ENCODE measurements around the gene CANT1.

GRCh38 chr17:78974635-78975591 is 34.7 kb downstream of the CANT1 start:
- TF ChIP-seq CTCF (IDR thresholded peaks at IDR 0.05) (no peak), POLR2A (IDR thresholded peaks at IDR 0.05) (no peak)

All from stomach (tissue), 4 donors.